Ramos (cell line): ENCODE measurements around the gene FBXO11.
"Not testable (repeated sequence)": the region's sequence is repeated elsewhere in the genome, so short reads cannot be mapped to it uniquely, and the experiment has no call there.

ENCODE experiments used
- in situ Hi-C: fragments of 300-500 bp; cut with MboI; formaldehyde crosslinking; loops from one replicate; pipeline ENCODE4 v1.14.3; 2022; ENCODE audit warnings: low sequenced_read_pairs; ENCODE audit not compliant: unreplicated experiment

FBXO11 gene

GRCh38 chr2:47899915-47900816 is 6.1 kb downstream of the FBXO11 start:
- in situ Hi-C loops = no loop called here

- in situ Hi-C loops = no loop called here
Observed at GRCh38 chr2:47897883-47898731, 8.2 kb downstream of the FBXO11 start.

GRCh38 chr2:47897191-47897882 is 9.0 kb downstream of the FBXO11 start:
- in situ Hi-C loops = not testable (repeated sequence)

- in situ Hi-C loops = no loop called here
Observed at GRCh38 chr2:47896450-47896968, 9.8 kb downstream of the FBXO11 start.

GRCh38 chr2:47893771-47894170 is 12.5 kb downstream of the FBXO11 start:
- in situ Hi-C loops = no loop called here

GRCh38 chr2:47892338-47892730 is 14.0 kb downstream of the FBXO11 start:
- in situ Hi-C loops = no loop called here

- in situ Hi-C loops = no loop called here
Observed at GRCh38 chr2:47891369-47892337, 14.6 kb downstream of the FBXO11 start.

GRCh38 chr2:47890711-47891368 is 15.5 kb downstream of the FBXO11 start:
- in situ Hi-C loops = no loop called here

- in situ Hi-C loops = no loop called here
Observed at GRCh38 chr2:47888581-47889280, 17.6 kb downstream of the FBXO11 start.

GRCh38 chr2:47876912-47877311 is 29.4 kb downstream of the FBXO11 start:
- in situ Hi-C loops = no loop called here

GRCh38 chr2:47872941-47873340 is 33.4 kb downstream of the FBXO11 start:
- in situ Hi-C loops = no loop called here

- in situ Hi-C loops = no loop called here
Observed at GRCh38 chr2:47870641-47871540, 35.4 kb downstream of the FBXO11 start.

GRCh38 chr2:47869859-47870595 is 36.3 kb downstream of the FBXO11 start:
- in situ Hi-C loops = no loop called here

GRCh38 chr2:47868611-47869352 is 37.5 kb downstream of the FBXO11 start:
- in situ Hi-C loops = no loop called here

GRCh38 chr2:47867205-47867604 is 39.1 kb downstream of the FBXO11 start:
- in situ Hi-C loops = no loop called here

GRCh38 chr2:47864566-47864965 is 41.7 kb downstream of the FBXO11 start:
- in situ Hi-C loops = no loop called here
